ENCODE results near the gene IQCM.

The IQCM gene

DNA sequence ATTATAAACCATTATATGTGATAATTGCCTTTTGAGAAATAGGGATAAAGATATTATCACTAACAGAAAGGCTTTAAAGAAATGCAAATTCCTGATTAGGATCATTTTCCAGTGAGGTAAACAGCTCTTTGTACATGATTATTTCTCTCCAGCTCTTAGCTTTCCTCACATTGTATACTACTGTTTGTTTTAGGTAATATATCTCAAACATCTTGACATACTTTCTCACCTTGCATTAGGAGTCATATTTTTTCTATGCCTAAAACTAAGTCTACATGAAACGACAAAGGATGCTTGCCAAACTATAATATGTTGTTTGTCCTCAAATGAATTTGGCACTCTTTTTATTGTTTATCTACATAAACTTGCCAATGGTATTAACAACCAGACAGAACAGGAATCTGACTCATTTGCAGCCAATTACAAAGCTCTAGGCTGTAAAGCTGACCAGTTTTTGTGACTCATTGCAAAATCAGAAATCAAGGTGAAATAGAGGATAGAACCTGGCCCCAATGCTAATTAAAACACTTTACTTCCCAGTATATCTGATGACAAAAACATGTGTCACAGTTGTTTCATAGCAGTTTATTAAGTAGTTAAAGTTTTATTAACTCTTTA, 107.0 kb downstream of the IQCM start:
- no peak for DNase-seq

- no peak for DNase-seq
These were observed 107.8 kb downstream of the IQCM start for GRCh38 chr4:149707862-149708261.

GRCh38 chr4:149706942-149707341, 108.7 kb downstream of the IQCM start:
- DNase-seq = no peak

- DNase-seq = no peak
These were observed 113.0 kb downstream of the IQCM start for GRCh38 chr4:149702414-149703293.

GRCh38 chr4:149701435-149702156, 114.0 kb downstream of the IQCM start:
- DNase-seq = no peak

GRCh38 chr4:149700272-149700671, 115.4 kb downstream of the IQCM start:
- DNase-seq = no peak

- no peak for DNase-seq
These were observed 116.0 kb downstream of the IQCM start for GRCh38 chr4:149699642-149700041.

GRCh38 chr4:149690726-149691125, 124.9 kb downstream of the IQCM start:
- no peak for DNase-seq

DNA sequence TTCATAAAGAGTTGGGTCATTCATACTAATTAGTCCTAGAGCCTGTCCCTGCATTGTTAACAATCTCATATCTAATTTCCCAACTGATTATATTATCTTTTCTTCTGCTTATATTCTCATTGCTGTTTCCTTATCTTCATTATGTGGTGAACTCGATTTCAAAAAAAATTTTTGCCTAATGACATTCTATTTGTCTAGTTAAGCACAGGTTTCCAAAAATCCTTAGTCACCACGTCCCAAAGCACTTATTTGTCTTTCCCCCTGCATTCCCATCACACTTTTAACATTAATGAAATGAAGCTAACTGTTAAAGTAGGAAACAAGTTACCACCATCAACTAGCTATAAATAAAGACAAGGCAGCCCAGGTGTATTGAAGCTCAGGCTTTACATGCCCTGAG, 131.1 kb downstream of the IQCM start:
- DNase-seq = no peak

GRCh38 chr4:149676076-149676475, 139.6 kb downstream of the IQCM start:
- no peak for DNase-seq

DNA sequence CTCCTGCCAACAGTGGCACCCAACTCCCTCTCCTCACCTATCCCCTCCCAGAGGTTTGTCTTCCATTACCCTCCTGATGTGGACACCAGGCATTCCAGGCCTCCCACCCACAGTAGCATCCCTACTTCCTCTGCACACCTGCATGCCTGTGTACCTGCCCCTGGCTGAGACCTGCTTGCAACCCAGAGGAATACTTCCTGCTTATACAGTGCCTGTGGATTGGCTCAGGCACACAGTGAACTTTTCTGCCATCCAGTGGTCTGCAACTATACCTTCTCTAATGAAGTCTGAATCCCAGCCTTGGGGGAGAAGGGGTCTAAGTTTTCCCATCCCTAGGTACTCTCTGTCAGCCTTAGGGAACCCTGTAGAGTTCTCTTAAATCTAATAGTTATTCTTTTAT, 169.9 kb downstream of the IQCM start:
- DNase-seq = no peak

GRCh38 chr4:149638073-149638472, 177.6 kb downstream of the IQCM start:
- DNase-seq = no peak

- DNase-seq = no peak
These were observed 181.3 kb downstream of the IQCM start for GRCh38 chr4:149634368-149634767.

- DNase-seq = no peak
These were observed 184.0 kb downstream of the IQCM start for GRCh38 chr4:149631629-149632028.

DNA sequence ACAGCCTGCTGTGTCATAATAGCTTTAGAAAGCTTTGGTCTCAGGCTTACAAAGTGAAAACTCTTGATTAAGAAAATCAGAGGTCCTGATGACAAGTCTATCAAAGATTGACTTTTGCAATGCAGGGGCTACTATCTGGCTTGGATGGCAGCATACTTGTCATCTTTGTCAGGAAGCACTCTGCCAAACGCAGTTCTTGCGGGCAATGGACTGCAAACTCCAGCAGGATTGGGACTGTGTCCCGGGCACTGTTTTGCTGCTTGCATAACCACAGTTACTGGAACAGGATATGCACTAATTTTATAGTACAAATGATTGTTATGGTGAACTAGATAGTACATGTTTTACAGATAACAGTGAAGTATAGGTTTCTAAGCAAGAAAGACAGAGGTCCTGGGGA, 185.6 kb downstream of the IQCM start:
- no peak for DNase-seq

DNA sequence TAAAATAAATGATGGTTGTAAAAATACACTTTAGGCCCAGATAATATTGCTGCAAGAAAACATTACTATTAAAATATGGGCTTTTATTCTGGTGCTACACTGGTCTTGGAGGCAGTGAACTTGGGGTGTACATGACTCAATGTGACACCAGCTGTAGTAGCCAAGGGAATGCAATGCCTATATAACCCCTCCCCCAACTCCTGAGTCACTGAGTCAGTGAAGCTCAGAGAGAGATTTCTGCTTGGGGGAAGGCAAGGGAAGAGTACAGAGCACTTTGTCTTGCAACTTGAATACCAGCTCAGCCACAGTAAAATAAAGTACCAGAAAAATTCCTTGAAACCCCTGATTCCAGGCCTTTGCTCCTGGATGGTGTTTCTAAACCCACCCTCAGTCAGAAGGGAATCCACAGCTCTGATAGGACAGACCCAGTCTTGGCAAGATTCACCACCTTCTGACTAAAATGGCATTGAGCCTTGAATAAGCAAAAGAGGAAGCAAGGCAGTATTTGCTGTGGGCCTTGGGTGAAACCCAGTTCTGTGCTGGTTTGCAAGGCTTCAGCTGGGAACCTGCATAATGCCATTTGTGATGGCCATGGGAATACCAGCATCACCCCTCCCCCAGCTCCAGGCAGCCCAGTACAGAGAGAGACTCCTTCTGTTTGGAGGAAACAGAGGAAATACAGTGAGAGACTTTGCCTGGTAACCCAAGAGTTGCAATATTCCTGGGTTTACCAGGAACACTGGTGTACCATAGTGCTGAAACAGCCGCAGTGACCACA, 209.9 kb downstream of the IQCM start:
- DNase-seq = no peak

GRCh38 chr4:149604827-149605226, 210.8 kb downstream of the IQCM start:
- no peak for DNase-seq

GRCh38 chr4:149595500-149595899, 220.1 kb downstream of the IQCM start:
- DNase-seq = no peak

DNA sequence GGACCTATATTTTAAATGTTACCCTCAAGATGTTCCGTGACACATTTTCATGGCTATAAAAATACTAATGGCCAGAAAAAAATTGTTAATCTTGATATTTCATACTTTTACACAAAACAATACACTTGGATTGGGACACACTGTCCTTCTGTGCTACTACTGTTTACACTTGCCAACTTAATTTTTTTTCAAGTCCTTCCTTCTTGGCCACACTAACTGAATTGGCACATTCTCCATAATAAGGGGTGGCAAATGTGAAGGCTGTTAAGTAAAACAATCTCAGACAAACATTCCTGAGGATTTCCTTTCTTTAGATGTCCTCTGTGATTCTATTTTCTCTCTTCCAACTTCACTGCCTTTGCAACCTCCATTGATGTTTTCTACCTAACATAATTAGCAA, 225.8 kb downstream of the IQCM start:
- DNase-seq = no peak

DNA sequence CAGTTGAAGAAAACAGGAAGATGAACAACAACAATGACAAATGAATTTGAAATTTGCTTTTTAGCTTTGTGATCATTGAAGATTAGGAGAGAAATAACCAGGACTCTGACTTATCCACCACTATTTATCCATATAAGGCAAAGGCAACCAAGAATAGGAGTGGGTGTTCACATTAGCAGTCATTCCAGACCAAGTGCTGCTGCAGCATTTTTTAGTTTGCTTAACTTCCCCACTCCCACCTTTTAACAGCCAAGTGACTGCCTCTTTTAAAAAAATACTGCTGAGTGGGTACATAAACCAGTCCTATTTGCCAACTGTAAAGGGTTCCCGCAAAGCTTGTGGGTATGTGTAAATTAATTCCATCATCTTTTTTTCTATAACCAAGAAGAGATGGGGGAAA, 230.9 kb downstream of the IQCM start:
- no peak for DNase-seq

- no peak for DNase-seq
These were observed 240.7 kb downstream of the IQCM start for GRCh38 chr4:149574971-149575370.

DNA sequence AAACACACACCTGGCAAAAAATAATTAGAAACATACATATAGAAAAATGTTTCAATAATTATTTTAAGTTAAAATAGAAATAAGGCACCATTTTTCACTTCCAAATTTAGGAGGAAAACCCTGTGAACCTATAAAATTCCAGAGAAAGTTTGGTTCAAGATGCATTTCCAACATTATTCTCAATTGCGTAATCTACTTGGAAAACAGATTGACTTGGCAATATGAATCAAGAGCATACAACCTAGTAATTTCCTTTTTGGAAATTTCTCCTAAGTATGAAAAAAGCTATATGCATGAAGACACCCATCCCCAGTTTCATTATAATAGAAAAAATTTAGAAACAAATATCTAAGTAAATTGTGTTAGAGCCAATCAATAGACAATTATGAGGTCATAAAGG, 242.9 kb downstream of the IQCM start:
- no peak for DNase-seq

DNA sequence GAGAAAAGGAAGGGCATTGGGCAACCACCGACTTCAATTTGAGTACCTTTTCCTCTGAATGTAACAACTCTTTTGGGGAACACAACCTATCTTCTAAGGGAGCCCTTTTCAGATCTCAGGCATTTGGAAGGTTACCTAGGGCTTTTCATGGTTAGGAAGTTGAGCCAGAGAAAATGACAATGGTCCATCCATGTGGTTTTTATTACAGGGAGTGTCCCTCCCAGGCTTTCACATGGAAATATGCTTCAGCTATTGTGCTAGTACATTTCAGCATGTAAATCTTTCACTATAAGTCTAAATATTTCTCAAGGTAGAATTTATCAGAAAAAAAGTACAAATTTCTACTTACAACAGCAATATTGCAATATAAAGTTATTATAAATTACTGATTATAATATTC, 259.8 kb downstream of the IQCM start:
- DNase-seq = no peak

All from T1000 (cell line).